Activated T-cell treated with anti-CD3 and anti-CD28 coated beads for 4 hours (primary cell): Measurements from ENCODE around the gene RIMKLB.

Experiments
- DNase-seq: peaks from one replicate; pipeline ENCODE4 v3.0.0-alpha.2; 2020

RIMKLB gene

GRCh38 chr12:8821591-8821990 is 123.8 kb downstream of the RIMKLB start:
- no peak for DNase-seq

DNA sequence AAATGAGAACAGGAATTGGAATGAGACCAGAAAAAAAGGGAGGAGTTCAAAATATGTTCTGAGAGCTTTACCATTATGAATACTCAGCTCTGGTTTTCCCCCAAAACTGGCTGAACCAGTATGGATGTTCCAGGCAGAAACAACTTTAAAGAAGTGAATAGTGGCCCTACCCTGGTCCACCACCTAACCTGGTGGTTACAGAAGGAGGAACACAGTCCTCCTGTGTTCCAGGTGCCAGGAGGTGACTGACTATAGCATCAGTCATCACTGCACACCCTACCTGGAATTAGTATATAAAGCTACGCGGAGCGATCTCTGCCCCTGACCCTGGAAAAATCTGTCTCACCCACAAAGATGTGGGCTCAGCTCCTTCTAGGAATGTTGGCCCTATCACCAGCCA is 124.5 kb downstream of the RIMKLB start, which contains the start of gene A2ML1:
Gene A2ML1 (plus strand): TSS at position 324 of the 400 bp plus-strand sequence. CDS start 31 bp downstream, at position 355.
- no peak for DNase-seq

DNA sequence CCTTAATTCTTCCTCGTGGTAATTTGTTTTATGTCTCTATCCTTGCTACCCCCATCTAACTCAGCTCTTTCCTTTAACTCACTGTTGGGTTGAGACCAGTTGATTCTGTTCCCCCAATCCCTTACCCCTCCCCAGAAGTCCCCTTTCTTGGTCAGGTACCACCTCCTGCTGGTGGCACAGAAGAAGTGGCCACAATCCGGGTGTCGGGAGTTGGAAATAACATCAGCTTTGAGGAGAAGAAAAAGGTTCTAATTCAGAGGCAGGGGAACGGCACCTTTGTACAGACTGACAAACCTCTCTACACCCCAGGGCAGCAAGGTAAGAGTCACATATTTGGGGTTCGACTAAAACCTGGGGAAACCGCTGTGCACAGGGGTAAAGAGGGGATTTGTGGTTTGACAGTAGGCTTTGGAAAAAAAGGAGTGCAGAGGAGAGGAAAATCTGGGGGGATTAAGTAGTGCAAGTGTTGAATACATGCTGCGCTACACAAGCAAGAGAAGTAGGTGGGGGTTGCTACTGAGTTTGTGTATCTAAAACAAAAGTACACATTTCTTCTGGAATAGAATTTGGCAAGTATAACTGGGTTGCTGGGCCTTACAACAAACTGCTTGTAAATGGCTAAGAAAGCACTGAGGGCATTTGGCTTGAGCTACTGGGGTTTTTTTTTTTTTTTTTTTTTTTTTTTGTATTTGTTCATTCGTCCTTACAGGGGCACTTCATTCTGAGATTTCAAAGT is 125.9 kb downstream of the RIMKLB start:
- no peak for DNase-seq

DNA sequence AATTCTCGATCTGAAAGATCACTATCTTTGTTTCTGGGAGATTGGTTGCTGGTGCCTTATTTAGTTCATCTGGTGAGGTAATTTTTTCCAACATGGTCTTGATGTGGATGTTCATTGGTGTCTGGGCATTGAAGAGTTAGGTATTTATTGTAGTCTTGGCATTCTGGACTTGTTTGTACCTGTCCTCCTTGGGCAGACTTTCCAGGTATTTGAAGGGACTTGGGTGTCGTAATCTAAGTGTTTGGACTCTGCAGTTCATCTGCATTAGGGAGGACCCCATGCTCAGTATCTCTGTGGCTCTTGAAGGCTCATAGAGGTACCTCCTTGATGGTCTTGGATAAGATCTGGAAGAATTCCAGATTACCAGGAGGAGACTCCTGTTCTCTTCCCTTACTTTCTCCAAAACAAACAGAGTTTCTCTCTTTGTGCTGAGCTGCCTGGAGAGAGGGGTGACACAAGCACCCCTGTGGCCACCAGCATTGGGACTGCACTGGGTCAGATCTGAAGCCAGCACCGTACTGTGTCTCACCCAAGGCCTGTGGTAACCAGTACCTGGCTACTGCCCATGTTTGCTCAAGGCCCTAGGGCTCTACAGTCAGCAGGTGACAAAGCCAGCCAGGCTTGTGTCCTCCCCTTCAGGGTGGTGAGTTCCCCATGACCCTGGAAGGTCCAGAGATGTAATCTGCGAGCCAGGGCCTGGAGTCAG is 129.9 kb downstream of the RIMKLB start:
- DNase-seq: no peak

- no peak for DNase-seq
These were observed 130.7 kb downstream of the RIMKLB start for GRCh38 chr12:8828257-8829124.

GRCh38 chr12:8829125-8829518 is 131.3 kb downstream of the RIMKLB start:
- DNase-seq: no peak

GRCh38 chr12:8829621-8830020 is 131.8 kb downstream of the RIMKLB start:
- no peak for DNase-seq

DNA sequence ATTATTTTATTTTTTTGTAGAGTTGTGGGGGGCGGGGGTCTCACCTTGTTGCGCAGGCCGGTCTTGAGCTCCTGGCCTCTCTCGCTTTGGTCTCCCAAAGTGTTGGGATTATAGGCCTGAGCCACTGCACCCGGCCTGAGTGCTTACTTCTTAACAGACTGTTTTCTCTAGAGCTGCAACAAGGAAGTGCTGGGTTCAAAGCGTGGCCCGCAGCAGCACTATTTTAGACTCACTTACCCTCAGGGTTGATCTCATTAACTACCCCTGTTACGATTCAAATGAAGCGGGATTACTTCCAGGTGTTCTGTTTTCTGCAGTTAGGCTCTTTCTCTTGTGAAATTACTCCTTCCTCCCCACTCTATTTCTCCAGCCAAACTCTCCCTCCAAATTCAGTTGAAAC is 133.3 kb downstream of the RIMKLB start:
- no peak for DNase-seq

DNA sequence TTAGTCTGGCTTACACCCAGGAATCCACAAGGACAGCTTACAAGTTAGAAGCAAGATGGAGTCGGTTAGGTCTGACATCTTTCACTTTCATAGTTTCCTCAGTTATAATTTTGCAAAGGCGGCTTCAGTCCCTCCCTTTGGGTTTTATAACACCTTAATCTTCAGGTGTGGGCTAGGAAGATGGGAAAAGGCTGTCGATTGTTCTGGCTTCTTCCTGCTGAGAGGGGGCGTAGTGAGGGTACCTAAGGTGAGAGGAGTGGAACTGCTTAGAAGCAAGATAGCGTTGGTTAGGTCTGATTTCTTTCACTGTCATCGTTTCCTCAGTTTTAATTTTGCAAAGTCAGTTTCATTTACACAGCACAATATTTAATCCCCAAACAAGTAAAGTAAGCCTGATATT is 134.7 kb downstream of the RIMKLB start:
- DNase-seq: no peak
